AG20443 (cell line): Measurements from ENCODE around the gene GAREM1.
"Not testable (repeated sequence)": the region's sequence is repeated elsewhere in the genome, so short reads cannot be mapped to it uniquely, and the experiment has no call there.

Experiments
- DNase-seq: peaks from one replicate; pipeline ENCODE4 v3.0.0; 2012; ENCODE audit warnings: low spot score, mixed read lengths

Gene GAREM1

DNA sequence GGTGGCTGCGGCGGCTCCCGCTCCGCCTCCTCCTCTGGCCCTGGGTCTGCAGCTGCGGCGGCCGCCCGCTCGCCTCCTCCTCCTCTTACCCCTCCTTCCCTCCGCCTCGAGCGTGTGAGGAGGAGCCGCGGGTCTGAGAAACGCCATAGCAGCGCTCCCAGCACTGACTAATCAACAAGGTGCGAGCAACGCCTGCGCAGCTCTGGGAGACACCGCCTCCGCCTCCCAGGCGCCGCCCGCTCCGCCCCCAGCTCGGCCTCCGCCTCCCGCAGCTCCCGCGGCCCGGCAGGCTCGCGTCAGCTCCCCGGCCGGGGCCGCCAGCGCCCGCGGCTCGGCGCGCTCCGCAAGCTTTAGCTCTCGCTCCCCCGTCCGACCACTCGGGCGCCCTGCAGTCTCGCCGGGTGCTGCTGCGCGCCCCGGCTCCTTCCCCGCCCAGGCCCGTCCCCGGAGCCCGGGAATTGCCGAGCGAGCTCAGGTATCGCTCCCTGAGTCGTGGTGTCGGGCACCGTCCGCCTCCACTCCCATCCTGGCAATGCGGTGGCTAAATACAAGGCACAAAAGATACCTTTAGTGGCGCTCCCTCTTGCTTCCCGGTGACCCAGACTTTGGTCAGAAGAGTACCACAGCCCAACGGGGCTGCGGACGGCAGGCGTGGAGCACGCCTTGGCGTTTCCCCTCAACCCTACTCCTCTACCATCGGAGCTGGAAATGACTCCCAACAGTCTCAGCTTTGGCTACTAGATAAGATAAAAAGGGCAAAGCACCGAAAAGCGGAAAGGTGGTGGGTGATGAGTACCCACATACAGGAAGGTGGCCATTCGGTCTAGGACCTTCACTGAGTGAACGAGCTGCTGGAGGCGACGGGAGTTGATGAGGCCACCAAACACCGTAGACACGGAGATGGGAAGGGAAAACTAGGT lies at the start of gene GAREM1:
GAREM1 (minus strand) TSS at position 169 of the 920 bp plus-strand sequence. CDS start 454 bp downstream, outside the sequence.
- peak; percentile 99 for DNase-seq

- no peak for DNase-seq
Measured at GRCh38 chr18:32511147-32511546, 40.5 kb upstream of the GAREM1 start.

DNA sequence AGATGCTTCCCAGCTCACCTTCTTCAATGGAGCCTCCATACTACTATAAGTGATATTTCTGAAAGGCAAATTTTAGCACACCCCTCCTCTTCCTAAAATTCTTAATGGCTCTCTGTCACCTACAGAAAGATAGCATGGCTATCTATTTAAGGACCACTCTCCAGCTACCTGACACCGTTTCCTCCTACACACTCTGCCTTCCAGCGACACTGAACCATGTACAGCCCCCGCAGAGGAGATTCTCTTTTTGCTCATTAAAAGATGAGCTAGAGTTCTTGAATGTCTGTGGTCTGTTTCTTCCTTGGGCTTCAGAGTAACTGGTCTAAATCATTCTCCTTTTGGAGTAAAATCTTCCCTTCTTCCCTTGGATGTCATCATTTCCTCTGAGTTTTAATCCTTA lies 38.4 kb upstream of the GAREM1 start:
- no peak for DNase-seq

GRCh38 chr18:32507093-32507492 lies 36.4 kb upstream of the GAREM1 start:
- DNase-seq, result no peak

- no peak for DNase-seq
Measured at GRCh38 chr18:32502014-32502413, 31.3 kb upstream of the GAREM1 start.

DNA sequence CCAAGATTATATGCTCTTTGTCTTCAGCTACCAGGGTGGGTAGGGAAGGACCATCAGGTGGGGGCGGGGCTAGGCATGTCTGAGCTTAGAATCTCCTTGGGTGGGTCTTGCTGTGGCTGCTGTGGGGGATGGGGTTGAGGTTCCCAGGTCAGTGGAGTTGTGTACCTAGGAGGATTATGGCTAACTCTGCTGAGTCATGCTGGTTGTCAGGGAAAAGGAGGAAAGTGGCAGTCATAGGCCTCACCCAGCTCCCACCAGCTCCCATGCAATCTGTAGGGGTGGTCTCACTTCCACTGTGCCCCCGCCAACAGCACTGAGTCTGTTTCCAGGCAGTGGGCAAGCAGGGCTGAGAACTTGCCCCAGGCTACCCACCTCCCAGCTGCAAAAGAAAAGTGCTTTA lies 30.6 kb upstream of the GAREM1 start:
- DNase-seq, result not testable (repeated sequence)

GRCh38 chr18:32483002-32483401 lies 12.3 kb upstream of the GAREM1 start:
- no peak for DNase-seq

GRCh38 chr18:32482117-32482516 lies 11.4 kb upstream of the GAREM1 start:
- DNase-seq, result no peak

GRCh38 chr18:32480581-32480980 lies 9.9 kb upstream of the GAREM1 start:
- DNase-seq, result no peak

DNA sequence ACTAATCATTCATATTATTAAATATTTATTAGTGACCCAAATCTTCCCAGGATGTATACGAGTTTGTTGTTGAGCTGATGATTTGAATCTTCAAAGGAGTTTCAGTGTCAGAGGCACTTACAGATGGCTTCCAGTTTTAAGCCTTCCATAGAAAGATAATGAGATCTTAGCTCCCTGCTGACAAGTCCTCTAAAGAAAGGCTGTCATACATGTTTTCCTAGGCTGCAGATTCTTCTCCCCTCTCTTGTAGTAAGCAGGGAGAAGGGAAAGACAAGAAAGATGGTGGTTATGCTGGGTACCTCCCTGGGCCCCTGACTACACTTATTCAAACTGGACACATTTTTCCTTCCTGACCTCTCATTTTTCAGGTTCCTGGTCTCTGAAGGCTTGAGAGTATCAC lies 8.1 kb upstream of the GAREM1 start:
- no peak for DNase-seq

- no peak for DNase-seq
Measured at GRCh38 chr18:32478317-32478716, 7.6 kb upstream of the GAREM1 start.

GRCh38 chr18:32476106-32476505 lies 5.4 kb upstream of the GAREM1 start:
- no peak for DNase-seq

- not testable (repeated sequence) for DNase-seq
Measured at GRCh38 chr18:32475069-32475468, 4.4 kb upstream of the GAREM1 start.

DNA sequence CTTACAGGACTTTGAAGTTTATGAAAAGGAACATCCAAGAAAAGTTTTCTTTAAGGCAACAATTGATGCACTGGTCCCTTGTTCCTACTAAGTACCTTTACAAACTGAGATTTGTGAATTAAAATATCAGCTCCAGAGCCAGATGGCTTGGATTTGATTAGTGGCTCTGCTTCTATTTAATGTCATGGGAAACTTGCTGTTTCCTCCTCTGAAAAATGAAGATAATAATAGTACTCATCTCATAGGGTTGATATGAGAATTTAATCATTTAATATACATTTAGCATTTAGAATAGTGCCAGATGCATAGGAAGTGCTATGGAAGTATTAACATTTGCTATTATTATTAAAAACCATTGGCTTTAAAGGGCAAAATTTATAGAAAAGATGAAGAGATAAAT lies 2.6 kb upstream of the GAREM1 start:
- DNase-seq, result no peak

GRCh38 chr18:32472841-32473240 lies 2.2 kb upstream of the GAREM1 start:
- no peak for DNase-seq

DNA sequence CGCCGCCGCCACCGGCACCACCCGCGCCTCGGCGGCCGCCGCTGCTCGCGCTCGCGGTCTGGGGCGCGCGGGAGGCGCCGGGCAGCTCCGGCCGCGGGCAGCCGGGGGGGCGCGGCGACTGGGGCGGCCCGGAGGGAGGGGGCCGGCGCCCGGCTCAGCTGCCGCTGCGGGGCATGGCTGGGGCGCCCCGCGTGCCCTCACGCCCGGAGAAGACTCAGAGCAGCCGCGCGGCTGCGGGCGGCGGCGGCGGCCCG lies 295 bp downstream of the GAREM1 start:
- DNase-seq, result no peak

GRCh38 chr18:32469691-32470459 lies 807 bp downstream of the GAREM1 start:
- no peak for DNase-seq

DNA sequence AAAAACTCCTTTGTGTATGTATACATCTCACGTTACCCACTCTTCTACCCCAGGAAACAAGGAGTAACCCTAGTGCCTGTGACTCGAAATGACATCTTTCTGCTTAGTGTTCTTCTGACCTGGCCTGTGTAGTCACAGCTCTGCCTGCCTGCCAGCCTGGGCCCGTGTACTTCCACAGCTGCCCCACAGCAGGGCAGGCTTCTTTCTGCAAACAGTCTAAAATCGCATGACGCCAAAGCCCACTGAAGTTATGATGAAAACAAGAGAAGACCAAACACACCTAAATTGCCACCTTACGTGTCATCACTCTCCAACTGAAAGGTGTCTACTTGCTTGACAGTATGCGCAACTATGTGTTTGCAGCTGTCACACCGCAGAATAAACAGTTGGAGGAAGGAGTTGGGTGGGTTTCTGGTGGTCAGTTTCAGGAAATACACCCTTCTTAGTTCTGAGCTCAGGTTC lies 1.5 kb downstream of the GAREM1 start:
- DNase-seq, result peak; percentile 54

GRCh38 chr18:32468147-32468845 lies 2.4 kb downstream of the GAREM1 start:
- DNase-seq, result no peak

GRCh38 chr18:32461709-32462272 lies 8.9 kb downstream of the GAREM1 start:
- DNase-seq, result no peak

DNA sequence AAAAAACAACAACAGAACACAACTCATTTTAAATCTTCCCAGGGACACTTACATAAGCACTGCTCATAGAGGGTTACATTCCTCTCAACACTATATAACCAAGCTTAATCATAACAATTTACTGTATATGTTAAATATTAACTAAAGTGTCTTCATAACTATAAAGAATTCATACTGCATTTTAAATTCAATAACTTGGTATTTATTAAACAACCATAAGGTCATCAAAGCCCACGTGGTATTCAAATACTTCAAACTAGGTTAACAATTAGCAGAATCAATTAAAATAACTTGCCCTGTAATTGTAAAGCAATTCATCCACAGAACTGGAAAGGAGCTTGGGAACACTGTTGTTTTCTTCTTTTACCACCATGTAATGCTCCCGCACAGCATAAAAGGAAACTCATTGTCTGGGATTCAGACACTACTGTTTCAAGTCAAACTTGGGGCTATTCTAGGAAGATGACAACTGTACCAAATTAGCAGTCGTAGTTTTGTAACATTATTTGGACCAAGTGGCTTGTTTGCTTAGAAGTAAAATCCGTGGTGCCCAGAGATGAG lies 10.4 kb downstream of the GAREM1 start:
- DNase-seq, result no peak
